ENCODE results near the gene STAT3. TPM values are rescaled to one million over a fixed set of nuclear protein-coding genes. Genes with fewer than 3 reads are reported as not detected.
A peak's percentile ranks its signal among the peaks of the same experiment; 100 is the strongest.

The STAT3 gene
- total and polyA plus RNA-seq, 9 of the 15 experiments (the other 6 are each of a cell fraction or from before 2014, with no cell fraction given), result 90.0 to 179 (median 114) TPM

DNA sequence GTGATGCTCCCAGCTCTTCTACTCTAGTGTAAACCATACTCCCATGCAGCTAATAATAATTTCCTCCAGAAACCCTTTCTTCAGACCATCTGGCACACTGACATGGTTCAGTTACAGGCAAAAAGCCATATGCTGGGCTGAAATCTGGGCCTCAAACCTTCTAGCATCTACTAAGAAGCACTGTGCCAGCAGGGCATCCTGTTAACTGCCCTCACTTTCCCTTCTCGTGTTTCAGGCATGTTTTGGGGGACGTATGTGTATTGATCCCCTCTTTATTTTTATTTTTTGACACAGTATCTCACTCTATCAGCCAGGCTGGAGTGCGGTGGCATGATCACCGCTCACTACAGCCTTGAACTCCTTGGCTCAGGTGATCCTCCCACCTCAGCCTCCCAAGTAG is 66.7 kb downstream of the STAT3 start (continued):
- TF ChIP-seq, protein P1, sequence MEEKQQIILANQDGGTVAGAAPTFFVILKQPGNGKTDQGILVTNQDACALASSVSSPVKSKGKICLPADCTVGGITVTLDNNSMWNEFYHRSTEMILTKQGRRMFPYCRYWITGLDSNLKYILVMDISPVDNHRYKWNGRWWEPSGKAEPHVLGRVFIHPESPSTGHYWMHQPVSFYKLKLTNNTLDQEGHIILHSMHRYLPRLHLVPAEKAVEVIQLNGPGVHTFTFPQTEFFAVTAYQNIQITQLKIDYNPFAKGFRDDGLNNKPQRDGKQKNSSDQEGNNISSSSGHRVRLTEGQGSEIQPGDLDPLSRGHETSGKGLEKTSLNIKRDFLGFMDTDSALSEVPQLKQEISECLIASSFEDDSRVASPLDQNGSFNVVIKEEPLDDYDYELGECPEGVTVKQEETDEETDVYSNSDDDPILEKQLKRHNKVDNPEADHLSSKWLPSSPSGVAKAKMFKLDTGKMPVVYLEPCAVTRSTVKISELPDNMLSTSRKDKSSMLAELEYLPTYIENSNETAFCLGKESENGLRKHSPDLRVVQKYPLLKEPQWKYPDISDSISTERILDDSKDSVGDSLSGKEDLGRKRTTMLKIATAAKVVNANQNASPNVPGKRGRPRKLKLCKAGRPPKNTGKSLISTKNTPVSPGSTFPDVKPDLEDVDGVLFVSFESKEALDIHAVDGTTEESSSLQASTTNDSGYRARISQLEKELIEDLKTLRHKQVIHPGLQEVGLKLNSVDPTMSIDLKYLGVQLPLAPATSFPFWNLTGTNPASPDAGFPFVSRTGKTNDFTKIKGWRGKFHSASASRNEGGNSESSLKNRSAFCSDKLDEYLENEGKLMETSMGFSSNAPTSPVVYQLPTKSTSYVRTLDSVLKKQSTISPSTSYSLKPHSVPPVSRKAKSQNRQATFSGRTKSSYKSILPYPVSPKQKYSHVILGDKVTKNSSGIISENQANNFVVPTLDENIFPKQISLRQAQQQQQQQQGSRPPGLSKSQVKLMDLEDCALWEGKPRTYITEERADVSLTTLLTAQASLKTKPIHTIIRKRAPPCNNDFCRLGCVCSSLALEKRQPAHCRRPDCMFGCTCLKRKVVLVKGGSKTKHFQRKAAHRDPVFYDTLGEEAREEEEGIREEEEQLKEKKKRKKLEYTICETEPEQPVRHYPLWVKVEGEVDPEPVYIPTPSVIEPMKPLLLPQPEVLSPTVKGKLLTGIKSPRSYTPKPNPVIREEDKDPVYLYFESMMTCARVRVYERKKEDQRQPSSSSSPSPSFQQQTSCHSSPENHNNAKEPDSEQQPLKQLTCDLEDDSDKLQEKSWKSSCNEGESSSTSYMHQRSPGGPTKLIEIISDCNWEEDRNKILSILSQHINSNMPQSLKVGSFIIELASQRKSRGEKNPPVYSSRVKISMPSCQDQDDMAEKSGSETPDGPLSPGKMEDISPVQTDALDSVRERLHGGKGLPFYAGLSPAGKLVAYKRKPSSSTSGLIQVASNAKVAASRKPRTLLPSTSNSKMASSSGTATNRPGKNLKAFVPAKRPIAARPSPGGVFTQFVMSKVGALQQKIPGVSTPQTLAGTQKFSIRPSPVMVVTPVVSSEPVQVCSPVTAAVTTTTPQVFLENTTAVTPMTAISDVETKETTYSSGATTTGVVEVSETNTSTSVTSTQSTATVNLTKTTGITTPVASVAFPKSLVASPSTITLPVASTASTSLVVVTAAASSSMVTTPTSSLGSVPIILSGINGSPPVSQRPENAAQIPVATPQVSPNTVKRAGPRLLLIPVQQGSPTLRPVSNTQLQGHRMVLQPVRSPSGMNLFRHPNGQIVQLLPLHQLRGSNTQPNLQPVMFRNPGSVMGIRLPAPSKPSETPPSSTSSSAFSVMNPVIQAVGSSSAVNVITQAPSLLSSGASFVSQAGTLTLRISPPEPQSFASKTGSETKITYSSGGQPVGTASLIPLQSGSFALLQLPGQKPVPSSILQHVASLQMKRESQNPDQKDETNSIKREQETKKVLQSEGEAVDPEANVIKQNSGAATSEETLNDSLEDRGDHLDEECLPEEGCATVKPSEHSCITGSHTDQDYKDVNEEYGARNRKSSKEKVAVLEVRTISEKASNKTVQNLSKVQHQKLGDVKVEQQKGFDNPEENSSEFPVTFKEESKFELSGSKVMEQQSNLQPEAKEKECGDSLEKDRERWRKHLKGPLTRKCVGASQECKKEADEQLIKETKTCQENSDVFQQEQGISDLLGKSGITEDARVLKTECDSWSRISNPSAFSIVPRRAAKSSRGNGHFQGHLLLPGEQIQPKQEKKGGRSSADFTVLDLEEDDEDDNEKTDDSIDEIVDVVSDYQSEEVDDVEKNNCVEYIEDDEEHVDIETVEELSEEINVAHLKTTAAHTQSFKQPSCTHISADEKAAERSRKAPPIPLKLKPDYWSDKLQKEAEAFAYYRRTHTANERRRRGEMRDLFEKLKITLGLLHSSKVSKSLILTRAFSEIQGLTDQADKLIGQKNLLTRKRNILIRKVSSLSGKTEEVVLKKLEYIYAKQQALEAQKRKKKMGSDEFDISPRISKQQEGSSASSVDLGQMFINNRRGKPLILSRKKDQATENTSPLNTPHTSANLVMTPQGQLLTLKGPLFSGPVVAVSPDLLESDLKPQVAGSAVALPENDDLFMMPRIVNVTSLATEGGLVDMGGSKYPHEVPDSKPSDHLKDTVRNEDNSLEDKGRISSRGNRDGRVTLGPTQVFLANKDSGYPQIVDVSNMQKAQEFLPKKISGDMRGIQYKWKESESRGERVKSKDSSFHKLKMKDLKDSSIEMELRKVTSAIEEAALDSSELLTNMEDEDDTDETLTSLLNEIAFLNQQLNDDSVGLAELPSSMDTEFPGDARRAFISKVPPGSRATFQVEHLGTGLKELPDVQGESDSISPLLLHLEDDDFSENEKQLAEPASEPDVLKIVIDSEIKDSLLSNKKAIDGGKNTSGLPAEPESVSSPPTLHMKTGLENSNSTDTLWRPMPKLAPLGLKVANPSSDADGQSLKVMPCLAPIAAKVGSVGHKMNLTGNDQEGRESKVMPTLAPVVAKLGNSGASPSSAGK (IDR thresholded peaks at IDR 0.05), result no peak
- no peak for TF ChIP-seq NR4A1 (CRISPR knock-in tag; IDR thresholded peaks at IDR 0.05)
- no peak for TF ChIP-seq NR4A1 (tag; IDR thresholded peaks at IDR 0.05)
- peak; percentile 10; the same call in 1 of the 2 replicates for TF ChIP-seq ZNF311 (CRISPR knock-in tag; IDR thresholded peaks at IDR 0.05)
- TF ChIP-seq, protein P2, sequence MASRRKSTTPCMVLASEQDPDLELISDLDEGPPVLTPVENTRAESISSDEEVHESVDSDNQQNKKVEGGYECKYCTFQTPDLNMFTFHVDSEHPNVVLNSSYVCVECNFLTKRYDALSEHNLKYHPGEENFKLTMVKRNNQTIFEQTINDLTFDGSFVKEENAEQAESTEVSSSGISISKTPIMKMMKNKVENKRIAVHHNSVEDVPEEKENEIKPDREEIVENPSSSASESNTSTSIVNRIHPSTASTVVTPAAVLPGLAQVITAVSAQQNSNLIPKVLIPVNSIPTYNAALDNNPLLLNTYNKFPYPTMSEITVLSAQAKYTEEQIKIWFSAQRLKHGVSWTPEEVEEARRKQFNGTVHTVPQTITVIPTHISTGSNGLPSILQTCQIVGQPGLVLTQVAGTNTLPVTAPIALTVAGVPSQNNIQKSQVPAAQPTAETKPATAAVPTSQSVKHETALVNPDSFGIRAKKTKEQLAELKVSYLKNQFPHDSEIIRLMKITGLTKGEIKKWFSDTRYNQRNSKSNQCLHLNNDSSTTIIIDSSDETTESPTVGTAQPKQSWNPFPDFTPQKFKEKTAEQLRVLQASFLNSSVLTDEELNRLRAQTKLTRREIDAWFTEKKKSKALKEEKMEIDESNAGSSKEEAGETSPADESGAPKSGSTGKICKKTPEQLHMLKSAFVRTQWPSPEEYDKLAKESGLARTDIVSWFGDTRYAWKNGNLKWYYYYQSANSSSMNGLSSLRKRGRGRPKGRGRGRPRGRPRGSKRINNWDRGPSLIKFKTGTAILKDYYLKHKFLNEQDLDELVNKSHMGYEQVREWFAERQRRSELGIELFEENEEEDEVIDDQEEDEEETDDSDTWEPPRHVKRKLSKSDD (conservative IDR thresholded peaks at IDR 0.05; ENCODE audit: low read length), result no peak
- TF ChIP-seq DMBX1 (CRISPR knock-in tag; IDR thresholded peaks at IDR 0.05; ENCODE audit: borderline replicate concordance), result peak; percentile 62; the same call in 1 of the 2 replicates
- TF ChIP-seq, protein P3, sequence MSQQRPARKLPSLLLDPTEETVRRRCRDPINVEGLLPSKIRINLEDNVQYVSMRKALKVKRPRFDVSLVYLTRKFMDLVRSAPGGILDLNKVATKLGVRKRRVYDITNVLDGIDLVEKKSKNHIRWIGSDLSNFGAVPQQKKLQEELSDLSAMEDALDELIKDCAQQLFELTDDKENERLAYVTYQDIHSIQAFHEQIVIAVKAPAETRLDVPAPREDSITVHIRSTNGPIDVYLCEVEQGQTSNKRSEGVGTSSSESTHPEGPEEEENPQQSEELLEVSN (IDR thresholded peaks at IDR 0.05; ENCODE audit: borderline replicate concordance in 1 of 2, extremely low read depth in 1 of 2, insufficient read depth in 1 of 2, insufficient read length in 1 of 2, low read depth in 1 of 2, low read length in 1 of 2, poor library complexity in 1 of 2, severe bottlenecking in 1 of 2), result no peak
- no peak for TF ChIP-seq ZNF436 (CRISPR knock-in tag; IDR thresholded peaks at IDR 0.05)
